PC-9 (cell line): Measurements from ENCODE around the gene ARHGAP10.

Experiments used
- CTCF ChIP-seq: fragments of 200-600 bp; sonication (generic); conservative IDR thresholded peaks from 2 replicates; pipeline ENCODE4 v1.6.1; 2017; ENCODE audit warnings: mixed run types, antibody characterized with exemption, mild to moderate bottlenecking, moderate library complexity
- EZH2 ChIP-seq: fragments of 200-600 bp; sonication (generic); IDR thresholded peaks from 2 replicates; pipeline ENCODE4 v1.8.0; 2017; ENCODE audit warnings: antibody characterized with exemption, low read depth

- TF ChIP-seq CTCF (no peak), EZH2 (no peak)
These were observed 201.9 kb downstream of the ARHGAP10 start for GRCh38 chr4:147933779-147934178.
